Mesenteric fat pad (tissue), 1 donor: ENCODE results near the gene TRH. TPM values are rescaled to one million over a fixed set of nuclear protein-coding genes. Genes with fewer than 3 reads are reported as not detected.
"Not testable (repeated sequence)": the region's sequence is repeated elsewhere in the genome, so short reads cannot be mapped to it uniquely, and the experiment has no call there.

ENCODE experiments used
- DNase-seq: peaks from one replicate; pipeline ENCODE4 v3.0.0-alpha.2; 2020; ENCODE audit warnings: low spot score
- total RNA-seq: library from RNA; stranded (reverse); fragmentation: NEBNext Ultra II Directional; extraction: Animal tissue kit (Norgen Biotek cat#: 25700); gene quantifications from one replicate; pipeline ENCODE4 v1.2.1, GENCODE V29; 2021
- donor health status: DM: yes; HTN: yes; CAD: no.

TRH gene
- total RNA-seq, 1 donor from 2014 or later: not detected

DNA sequence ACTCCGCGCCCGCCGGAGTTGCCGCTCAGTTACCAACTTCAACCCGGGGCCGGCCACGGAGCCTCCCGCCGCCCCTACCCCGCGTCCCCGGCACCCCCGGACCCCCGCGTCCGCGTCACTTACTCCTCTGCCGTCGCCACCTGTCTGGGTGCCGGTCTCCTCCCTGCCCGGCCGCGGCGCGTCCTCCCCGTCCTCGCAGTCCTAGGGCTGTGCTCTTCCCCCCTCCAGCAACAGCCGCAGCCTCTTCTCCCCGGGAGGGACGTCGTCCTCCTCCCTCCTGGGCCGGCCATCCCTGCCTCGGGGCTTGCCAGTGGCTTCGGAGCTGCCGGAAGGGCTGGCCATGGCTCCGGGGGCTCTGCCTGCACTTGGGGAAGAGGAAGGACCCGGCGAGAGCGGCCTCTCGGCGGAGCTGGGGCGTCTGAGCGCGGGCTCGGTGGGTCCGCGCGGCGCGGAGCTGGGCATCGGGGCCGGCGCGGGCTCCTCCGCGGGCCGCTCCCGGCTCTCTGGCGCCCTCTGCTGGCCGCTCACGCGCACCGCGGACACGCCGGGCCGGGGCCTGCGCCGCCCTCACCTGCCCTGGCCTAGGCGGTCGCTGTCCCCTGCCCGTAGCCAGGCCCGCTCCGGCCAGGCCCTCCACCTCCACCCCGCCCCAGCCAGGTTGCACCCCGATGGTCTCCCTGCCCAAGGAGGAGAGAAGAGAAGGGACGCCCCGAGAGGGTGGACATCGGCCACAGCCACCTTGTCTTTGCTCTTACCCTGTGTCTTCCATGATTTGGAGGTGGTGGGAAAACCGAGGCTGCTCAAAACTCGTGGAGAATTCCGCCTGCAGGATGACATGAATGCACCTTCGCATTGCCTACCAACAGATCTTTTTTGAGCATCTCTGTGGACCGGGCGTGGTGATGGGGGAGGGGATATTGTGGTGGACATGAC, 28.4 kb downstream of the TRH start:
- not testable (repeated sequence) for DNase-seq

- DNase-seq: no peak
Measured at GRCh38 chr3:130010556-130010955, 36.0 kb downstream of the TRH start.

- DNase-seq: not testable (repeated sequence)
Measured at GRCh38 chr3:130012108-130012507, 37.6 kb downstream of the TRH start.

GRCh38 chr3:130013246-130013645, 38.7 kb downstream of the TRH start:
- not testable (repeated sequence) for DNase-seq

DNA sequence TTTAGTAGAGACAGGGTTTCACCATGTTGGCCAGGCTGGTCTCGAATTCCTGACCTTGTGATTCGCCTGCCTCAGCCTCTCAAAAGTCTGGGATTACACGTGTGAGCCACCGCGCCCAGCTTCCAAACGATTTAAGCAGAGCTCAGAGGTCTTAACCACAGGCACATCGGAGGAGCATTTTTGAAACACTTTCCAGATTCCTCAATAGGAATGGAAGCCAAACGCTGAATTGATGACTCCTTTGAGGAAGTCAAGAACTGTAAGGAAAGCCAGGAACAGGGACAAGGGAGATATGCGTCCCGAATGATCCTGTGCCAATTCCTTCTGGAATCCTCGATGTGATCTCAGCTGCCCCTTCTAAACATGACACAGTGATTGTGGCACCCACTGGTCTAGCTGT, 40.0 kb downstream of the TRH start:
- DNase-seq: no peak

GRCh38 chr3:130017661-130018060, 43.1 kb downstream of the TRH start:
- not testable (repeated sequence) for DNase-seq

- DNase-seq: not testable (repeated sequence)
Measured at GRCh38 chr3:130026146-130026829, 51.8 kb downstream of the TRH start.

- not testable (repeated sequence) for DNase-seq
Measured at GRCh38 chr3:130027437-130027836, 52.9 kb downstream of the TRH start.

Other genes starting within 250 kb of the TRH start
- gene TMCC1, start 81.0 kb upstream of the TRH start, total RNA-seq: 41.0 TPM
- 1.00 TPM for gene ALG1L2, start 107.1 kb downstream of the TRH start, total RNA-seq